ENCODE data around the gene LRSAM1. TPM values are rescaled to one million over a fixed set of nuclear protein-coding genes. Genes with fewer than 3 reads are reported as not detected.

The LRSAM1 gene
- total RNA-seq, 1 experiment from 2014 or later: 25.8 TPM

- peaks cover 59% of the 10 kb centered on the region for H3K36me3 Mint-ChIP-seq (ENCODE audit: insufficient read depth, unreplicated experiment)
- H3K27me3 Mint-ChIP-seq (ENCODE audit: insufficient read depth, unreplicated experiment): no peaks in the 10 kb centered on the region
- intact Hi-C loops (cut with micrococcal nuclease; ENCODE audit: unreplicated experiment): no loop called here
- no peaks in the 10 kb centered on the region for H3K9me3 Mint-ChIP-seq (ENCODE audit: unreplicated experiment)
- POLR2A ChIA-PET: no interaction called here
- no peak overlapping the region for H3K4me3 ChIP-seq (ENCODE audit: low read depth, low read length)
- DNase-seq: no peak
- BruUV-seq (replicated peaks): no TSS peak
- H3K4me1 ChIP-seq: no peaks in the 10 kb centered on the region
- H3K4me3 Mint-ChIP-seq (ENCODE audit: unreplicated experiment): no peak overlapping the region
- no peak overlapping the region for H3K27ac Mint-ChIP-seq (ENCODE audit: unreplicated experiment)
- CTCF ChIA-PET: no interaction called here
- H3K9me3 ChIP-seq: no peaks in the 10 kb centered on the region
- H3K36me3 ChIP-seq (ENCODE audit: control insufficient read depth, insufficient read depth, low read length): no peaks in the 10 kb centered on the region; the same call in 1 of the 2 replicates
- TF ChIP-seq, protein P1, sequence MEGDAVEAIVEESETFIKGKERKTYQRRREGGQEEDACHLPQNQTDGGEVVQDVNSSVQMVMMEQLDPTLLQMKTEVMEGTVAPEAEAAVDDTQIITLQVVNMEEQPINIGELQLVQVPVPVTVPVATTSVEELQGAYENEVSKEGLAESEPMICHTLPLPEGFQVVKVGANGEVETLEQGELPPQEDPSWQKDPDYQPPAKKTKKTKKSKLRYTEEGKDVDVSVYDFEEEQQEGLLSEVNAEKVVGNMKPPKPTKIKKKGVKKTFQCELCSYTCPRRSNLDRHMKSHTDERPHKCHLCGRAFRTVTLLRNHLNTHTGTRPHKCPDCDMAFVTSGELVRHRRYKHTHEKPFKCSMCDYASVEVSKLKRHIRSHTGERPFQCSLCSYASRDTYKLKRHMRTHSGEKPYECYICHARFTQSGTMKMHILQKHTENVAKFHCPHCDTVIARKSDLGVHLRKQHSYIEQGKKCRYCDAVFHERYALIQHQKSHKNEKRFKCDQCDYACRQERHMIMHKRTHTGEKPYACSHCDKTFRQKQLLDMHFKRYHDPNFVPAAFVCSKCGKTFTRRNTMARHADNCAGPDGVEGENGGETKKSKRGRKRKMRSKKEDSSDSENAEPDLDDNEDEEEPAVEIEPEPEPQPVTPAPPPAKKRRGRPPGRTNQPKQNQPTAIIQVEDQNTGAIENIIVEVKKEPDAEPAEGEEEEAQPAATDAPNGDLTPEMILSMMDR (IDR thresholded peaks at IDR 0.05; ENCODE audit: insufficient read depth in 1 of 2, low read depth in 1 of 2, low read length in 1 of 2, severe bottlenecking in 1 of 2, unreplicated experiment in 1 of 2): no peak
- H3K27me3 ChIP-seq (replicated peaks; ENCODE audit: control insufficient read depth, insufficient read depth, low read length): no peaks in the 10 kb centered on the region
- no peaks in the 10 kb centered on the region for H3K4me1 Mint-ChIP-seq (ENCODE audit: low read depth, unreplicated experiment)
These were observed 23.0 kb upstream of the LRSAM1 start for GRCh38 chr9:127428348-127428747.

GRCh38 chr9:127430415-127430814 lies 20.9 kb upstream of the LRSAM1 start:
- Mint-ChIP-seq H3K27ac (ENCODE audit: unreplicated experiment) (no peak overlapping the region), H3K4me1 (ENCODE audit: low read depth, unreplicated experiment) (no peaks in the 10 kb centered on the region), H3K27me3 (ENCODE audit: insufficient read depth, unreplicated experiment) (no peaks in the 10 kb centered on the region), H3K4me3 (ENCODE audit: unreplicated experiment) (no peak overlapping the region), H3K9me3 (ENCODE audit: unreplicated experiment) (no peaks in the 10 kb centered on the region), H3K36me3 (ENCODE audit: insufficient read depth, unreplicated experiment) (peaks cover 64% of the 10 kb centered on the region)
- DNase-seq: no peak
- TF ChIP-seq, protein P1 (IDR thresholded peaks at IDR 0.05; ENCODE audit: insufficient read depth in 1 of 2, low read depth in 1 of 2, low read length in 1 of 2, severe bottlenecking in 1 of 2, unreplicated experiment in 1 of 2): no peak
- no peaks in the 10 kb centered on the region for H3K27me3 ChIP-seq (replicated peaks; ENCODE audit: control insufficient read depth, insufficient read depth, low read length)
- H3K9me3 ChIP-seq: no peaks in the 10 kb centered on the region
- no TSS peak for BruUV-seq (replicated peaks)
- H3K4me1 ChIP-seq: no peaks in the 10 kb centered on the region
- intact Hi-C loops (cut with micrococcal nuclease; ENCODE audit: unreplicated experiment): no loop called here
- no peaks in the 10 kb centered on the region; the same call in 1 of the 2 replicates for H3K36me3 ChIP-seq (ENCODE audit: control insufficient read depth, insufficient read depth, low read length)
- CTCF ChIA-PET: no interaction called here
- POLR2A ChIA-PET: no interaction called here
- H3K4me3 ChIP-seq (ENCODE audit: low read depth, low read length): no peak overlapping the region

DNA sequence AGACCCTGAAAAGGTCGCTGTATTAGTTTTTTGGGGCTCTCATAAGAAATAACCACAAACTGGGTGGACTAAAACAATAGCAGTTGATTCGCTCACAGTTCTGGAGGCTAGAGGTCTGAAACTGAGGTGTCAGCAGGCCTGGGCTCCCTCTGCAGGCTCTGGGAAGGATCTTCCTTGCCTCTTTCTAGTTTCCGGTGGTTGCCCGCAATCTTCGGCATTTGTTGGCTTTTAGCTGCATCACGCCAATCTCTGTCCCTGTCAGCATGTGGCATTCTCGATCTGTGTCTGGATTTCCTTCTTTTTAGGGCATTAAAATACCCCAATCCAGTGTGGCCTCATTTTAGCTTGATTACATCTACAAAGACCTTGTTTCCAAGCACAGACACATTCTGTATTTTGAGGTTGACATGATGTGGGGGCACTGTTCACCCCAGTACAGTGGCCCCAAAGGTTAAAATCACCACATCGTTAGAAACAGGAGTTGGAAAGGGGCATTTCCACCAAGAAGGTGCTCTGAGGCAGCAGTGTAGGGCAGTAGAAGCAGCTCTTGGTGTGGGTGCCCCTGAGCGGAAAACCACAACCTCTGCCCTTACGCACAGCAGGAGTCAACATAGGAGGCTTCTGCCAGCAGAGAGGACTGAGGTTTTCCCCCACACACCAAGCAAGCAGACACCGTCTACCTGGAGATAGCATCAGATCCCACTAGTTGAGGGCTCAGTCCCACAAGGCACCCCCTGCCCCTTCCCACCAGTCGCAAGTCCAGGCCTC lies 13.6 kb upstream of the LRSAM1 start:
- Mint-ChIP-seq H3K36me3 (ENCODE audit: insufficient read depth, unreplicated experiment) (peaks cover 81% of the 10 kb centered on the region), H3K4me1 (ENCODE audit: low read depth, unreplicated experiment) (peaks cover 14% of the 10 kb centered on the region), H3K9me3 (ENCODE audit: unreplicated experiment) (no peaks in the 10 kb centered on the region), H3K27me3 (ENCODE audit: insufficient read depth, unreplicated experiment) (no peaks in the 10 kb centered on the region), H3K4me3 (ENCODE audit: unreplicated experiment) (no peak overlapping the region), H3K27ac (ENCODE audit: unreplicated experiment) (no peak overlapping the region)
- Histone ChIP-seq H3K4me1 (peaks cover 12% of the 10 kb centered on the region; the same call in 1 of the 2 replicates), H3K9me3 (no peaks in the 10 kb centered on the region), H3K36me3 (ENCODE audit: control insufficient read depth, insufficient read depth, low read length) (peaks cover 6% of the 10 kb centered on the region), H3K4me3 (ENCODE audit: low read depth, low read length) (no peak overlapping the region), H3K27me3 (replicated peaks; ENCODE audit: control insufficient read depth, insufficient read depth, low read length) (no peaks in the 10 kb centered on the region)
- ChIA-PET POLR2A (no interaction called here), CTCF (interaction anchor here (0.6 to 1.2 kb wide), 3 partner anchors 41 to 497 kb away, joined by 3 to 6 read pairs (median 6); partner anchors contain the start of gene SLC2A8)
- intact Hi-C loops (cut with micrococcal nuclease; ENCODE audit: unreplicated experiment): loop anchor here (1.0 kb wide), 1 partner anchor 223 kb away; no protein-coding TSS in a partner anchor
- TF ChIP-seq, protein P1 (IDR thresholded peaks at IDR 0.05; ENCODE audit: insufficient read depth in 1 of 2, low read depth in 1 of 2, low read length in 1 of 2, severe bottlenecking in 1 of 2, unreplicated experiment in 1 of 2): peak; percentile 28 to 38
- BruUV-seq (replicated peaks): no TSS peak
- no peak for DNase-seq

Measured in Caco-2 (cell line).